WTC11 (cell line): ENCODE results near the gene PARK7. TPM values are rescaled to one million over a fixed set of nuclear protein-coding genes. Genes with fewer than 3 reads are reported as not detected.

Source experiments
- ATAC-seq: fragments of 200-7000 bp; cut with Tn5 transposase; 2 replicates; pipeline ENCODE4 v1.10.0; 2021; ENCODE audit warnings: mild to moderate bottlenecking, moderate library complexity
- CTCF ChIA-PET: fragments of 300-600 bp; sonication (Branson Sonifier 250); formaldehyde crosslinking; loops from one replicate; lab custom pipeline; 2021; ENCODE audit warnings: antibody characterized with exemption; lab: Charles Lee
- POLR2A ChIA-PET: fragments of 350-600 bp; sonication (Branson Sonifier 250); formaldehyde crosslinking; loops from one replicate; lab custom pipeline; 2021; ENCODE audit warnings: antibody characterized with exemption; lab: Charles Lee
- DNase-seq: peaks from one replicate; pipeline ENCODE4 v3.0.0; 2021; ENCODE audit warnings: low spot score
- H3K27ac Mint-ChIP-seq: 2 replicates; pipeline ENCODE4 v1.8.0; 2021; ENCODE audit warnings: mixed read lengths
- H3K27me3 Mint-ChIP-seq: 2 replicates; pipeline ENCODE4 v1.8.0; 2021; ENCODE audit warnings: low read depth, mild to moderate bottlenecking, moderate library complexity, mixed read lengths
- H3K36me3 Mint-ChIP-seq: 2 replicates; pipeline ENCODE4 v1.8.0; 2021; ENCODE audit warnings: mixed read lengths
- H3K4me1 Mint-ChIP-seq: 2 replicates; pipeline ENCODE4 v1.8.0; 2022; ENCODE audit warnings: mixed read lengths
- H3K4me3 Mint-ChIP-seq: 2 replicates; pipeline ENCODE4 v1.8.0; 2021; ENCODE audit warnings: mild to moderate bottlenecking, moderate library complexity, mixed read lengths
- H3K9me3 Mint-ChIP-seq: 2 replicates; pipeline ENCODE4 v1.8.0; 2021; ENCODE audit warnings: mixed read lengths
- ATF1 ChIP-seq: sonication (generic); formaldehyde crosslinking; IDR thresholded peaks from 2 replicates; pipeline ENCODE4 v1.8.1; 2023; ENCODE audit warnings: mild to moderate bottlenecking, moderate library complexity, missing genetic modification reagents
- CREB1 ChIP-seq: sonication (generic); formaldehyde crosslinking; IDR thresholded peaks from 2 replicates; pipeline ENCODE4 v1.8.0; 2023; ENCODE audit warnings: mild to moderate bottlenecking, missing genetic modification reagents
- ERG ChIP-seq: fragments of 250-450 bp; sonication (Bioruptor Pico); IDR thresholded peaks from 2 replicates; pipeline ENCODE4 v1.8.0; 2021; ENCODE audit warnings: mild to moderate bottlenecking
- ETV6 ChIP-seq: sonication (generic); formaldehyde crosslinking; IDR thresholded peaks from 2 replicates; pipeline ENCODE4 v1.8.1; 2022; ENCODE audit warnings: mild to moderate bottlenecking, missing genetic modification reagents
- HMGA2 ChIP-seq: fragments of 250-450 bp; sonication (Bioruptor Pico); IDR thresholded peaks from 2 replicates; pipeline ENCODE4 v1.4.0; 2021; ENCODE audit warnings: mild to moderate bottlenecking, moderate library complexity
- JUN ChIP-seq: sonication (generic); formaldehyde crosslinking; IDR thresholded peaks from 2 replicates; pipeline ENCODE4 v1.8.0; 2023; ENCODE audit warnings: mild to moderate bottlenecking, missing genetic modification reagents
- KAT7 ChIP-seq: sonication (generic); formaldehyde crosslinking; IDR thresholded peaks from 2 replicates; pipeline ENCODE4 v1.8.1; 2023; ENCODE audit warnings: missing genetic modification reagents, mild to moderate bottlenecking, borderline replicate concordance
- MAX ChIP-seq: sonication (generic); formaldehyde crosslinking; IDR thresholded peaks from 2 replicates; pipeline ENCODE4 v1.8.0; 2022; ENCODE audit warnings: mild to moderate bottlenecking, missing genetic modification reagents
- MYBL2 ChIP-seq: sonication (generic); formaldehyde crosslinking; IDR thresholded peaks from 2 replicates; pipeline ENCODE4 v1.8.1; 2023; ENCODE audit warnings: mild to moderate bottlenecking, moderate library complexity, missing genetic modification reagents
- NR1H2 ChIP-seq: sonication (generic); formaldehyde crosslinking; IDR thresholded peaks from 2 replicates; pipeline ENCODE4 v1.9.0; 2021; ENCODE audit warnings: mild to moderate bottlenecking, moderate library complexity, missing genetic modification reagents
- NR2C2 ChIP-seq: sonication (generic); formaldehyde crosslinking; IDR thresholded peaks from 2 replicates; pipeline ENCODE4 v1.8.0; 2022; ENCODE audit warnings: mild to moderate bottlenecking, missing genetic modification reagents
- PREB ChIP-seq: sonication (generic); formaldehyde crosslinking; IDR thresholded peaks from 2 replicates; pipeline ENCODE4 v1.8.1; 2022; ENCODE audit warnings: mild to moderate bottlenecking, missing genetic modification reagents, moderate library complexity, borderline replicate concordance
- RORB ChIP-seq: fragments of 250-450 bp; sonication (Bioruptor Pico); IDR thresholded peaks from 2 replicates; pipeline ENCODE4 v1.9.0; 2021; ENCODE audit warnings: mild to moderate bottlenecking
- TEAD1 ChIP-seq: sonication (generic); formaldehyde crosslinking; IDR thresholded peaks from 2 replicates; pipeline ENCODE4 v1.8.0; 2022; ENCODE audit warnings: mild to moderate bottlenecking, missing genetic modification reagents
- TEAD4 ChIP-seq: sonication (generic); formaldehyde crosslinking; IDR thresholded peaks from 2 replicates; pipeline ENCODE4 v1.8.0; 2022; ENCODE audit warnings: mild to moderate bottlenecking, missing genetic modification reagents
- TP53 ChIP-seq: sonication (generic); formaldehyde crosslinking; IDR thresholded peaks from 2 replicates; pipeline ENCODE4 v1.8.1; 2023; ENCODE audit warnings: mild to moderate bottlenecking, missing genetic modification reagents
- ZNF317 ChIP-seq: sonication (generic); formaldehyde crosslinking; IDR thresholded peaks from 2 replicates; pipeline ENCODE4 v1.8.1; 2023; ENCODE audit warnings: low read depth, mild to moderate bottlenecking, moderate library complexity, missing genetic modification reagents, borderline replicate concordance
- total RNA-seq: library from RNA; stranded (reverse); gene quantifications from 3 replicates; pipeline ENCODE4 v1.2.3, GENCODE V29; 2021
- TF ChIP-seq, protein P1 (sequence below): sonication (generic); formaldehyde crosslinking; conservative IDR thresholded peaks from 2 replicates; pipeline ENCODE4 v1.8.1; 2023; ENCODE audit warnings: mild to moderate bottlenecking, low read depth, missing genetic modification reagents, moderate library complexity
- TF ChIP-seq, protein P2 (sequence below): sonication (generic); formaldehyde crosslinking; IDR thresholded peaks from 2 replicates; pipeline ENCODE4 v1.8.0; 2022; ENCODE audit warnings: mild to moderate bottlenecking, missing genetic modification reagents
- TF ChIP-seq, protein P3 (sequence below): sonication (generic); formaldehyde crosslinking; IDR thresholded peaks from 2 replicates; pipeline ENCODE4 v1.8.1; 2023; ENCODE audit warnings: mild to moderate bottlenecking, missing genetic modification reagents, moderate library complexity
- TF ChIP-seq, protein P4 (sequence below): fragments of 250-450 bp; sonication (Bioruptor Pico); IDR thresholded peaks from 2 replicates; pipeline ENCODE4 v2.1.2; 2022; ENCODE audit warnings: mild to moderate bottlenecking, moderate library complexity
- TF ChIP-seq, protein P5 (sequence below): sonication (generic); formaldehyde crosslinking; IDR thresholded peaks from 2 replicates; pipeline ENCODE4 v1.8.0; 2022; ENCODE audit warnings: mild to moderate bottlenecking, missing genetic modification reagents
- TF ChIP-seq, protein P6 (sequence below): sonication (generic); formaldehyde crosslinking; IDR thresholded peaks from 2 replicates; pipeline ENCODE4 v1.8.0; 2022; ENCODE audit warnings: mild to moderate bottlenecking, missing genetic modification reagents

PARK7 gene
- total RNA-seq, 1 experiment from 2014 or later = 337 TPM

DNA sequence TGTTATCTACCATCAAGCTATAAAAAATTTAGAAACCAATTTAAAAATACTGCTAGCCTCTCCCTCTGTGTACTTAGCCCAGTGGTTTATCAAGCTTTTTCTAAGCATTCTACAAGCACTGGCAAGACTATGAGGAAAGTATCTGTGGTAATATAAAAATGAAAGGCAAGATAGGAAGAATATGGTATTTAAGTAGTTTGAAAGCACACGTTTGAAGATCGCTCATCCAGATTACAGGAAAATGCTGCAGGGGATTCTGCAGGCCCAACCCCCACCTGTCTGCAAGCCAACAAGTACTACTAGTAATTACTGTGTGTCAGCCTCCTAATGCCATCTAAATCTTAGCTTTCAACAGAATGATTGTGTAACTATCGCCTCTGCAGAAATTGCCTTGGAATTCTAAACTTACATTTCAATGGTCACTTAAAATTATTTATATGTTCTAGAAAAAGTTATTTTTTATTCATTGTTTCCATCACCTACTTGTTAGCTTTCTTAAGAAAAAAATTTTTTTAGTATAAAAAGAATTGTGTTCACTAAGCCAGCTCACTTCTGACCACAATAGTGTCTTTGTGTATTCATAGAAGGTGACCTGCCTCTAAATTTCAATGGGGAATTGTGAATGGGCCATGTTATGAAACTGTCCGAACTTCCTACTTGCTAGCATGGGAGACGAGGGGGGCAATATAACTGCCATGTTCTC is 56.1 kb downstream of the PARK7 start:
- H3K4me1 Mint-ChIP-seq = peaks cover 76% of the 10 kb centered on the region

GRCh38 chr1:8018492-8019228 is 57.1 kb downstream of the PARK7 start:
- Mint-ChIP-seq H3K9me3 (no peaks in the 10 kb centered on the region), H3K4me1 (peaks cover 86% of the 10 kb centered on the region), H3K4me3 (peak overlapping the region; percentile 25), H3K27me3 (no peaks in the 10 kb centered on the region), H3K36me3 (peaks cover 12% of the 10 kb centered on the region), H3K27ac (peak overlapping the region; percentile 43)
- DNase-seq = no peak
- ChIA-PET CTCF (interaction anchor here (1.1 to 6.8 kb wide), 6 partner anchors 37 to 333 kb away, joined by 4 to 271 read pairs (median 4); no protein-coding TSS in a partner anchor), POLR2A (interaction anchor here (0.7 to 1.4 kb wide), 3 partner anchors 27 to 296 kb away, joined by 3 to 4 read pairs (median 3); no protein-coding TSS in a partner anchor)
- peak; percentile 74 for ATAC-seq
- TF ChIP-seq ZNF317 (CRISPR knock-in tag) (no peak), PREB (CRISPR knock-in tag) (no peak), NR2C2 (no peak)
- TF ChIP-seq, protein P1, sequence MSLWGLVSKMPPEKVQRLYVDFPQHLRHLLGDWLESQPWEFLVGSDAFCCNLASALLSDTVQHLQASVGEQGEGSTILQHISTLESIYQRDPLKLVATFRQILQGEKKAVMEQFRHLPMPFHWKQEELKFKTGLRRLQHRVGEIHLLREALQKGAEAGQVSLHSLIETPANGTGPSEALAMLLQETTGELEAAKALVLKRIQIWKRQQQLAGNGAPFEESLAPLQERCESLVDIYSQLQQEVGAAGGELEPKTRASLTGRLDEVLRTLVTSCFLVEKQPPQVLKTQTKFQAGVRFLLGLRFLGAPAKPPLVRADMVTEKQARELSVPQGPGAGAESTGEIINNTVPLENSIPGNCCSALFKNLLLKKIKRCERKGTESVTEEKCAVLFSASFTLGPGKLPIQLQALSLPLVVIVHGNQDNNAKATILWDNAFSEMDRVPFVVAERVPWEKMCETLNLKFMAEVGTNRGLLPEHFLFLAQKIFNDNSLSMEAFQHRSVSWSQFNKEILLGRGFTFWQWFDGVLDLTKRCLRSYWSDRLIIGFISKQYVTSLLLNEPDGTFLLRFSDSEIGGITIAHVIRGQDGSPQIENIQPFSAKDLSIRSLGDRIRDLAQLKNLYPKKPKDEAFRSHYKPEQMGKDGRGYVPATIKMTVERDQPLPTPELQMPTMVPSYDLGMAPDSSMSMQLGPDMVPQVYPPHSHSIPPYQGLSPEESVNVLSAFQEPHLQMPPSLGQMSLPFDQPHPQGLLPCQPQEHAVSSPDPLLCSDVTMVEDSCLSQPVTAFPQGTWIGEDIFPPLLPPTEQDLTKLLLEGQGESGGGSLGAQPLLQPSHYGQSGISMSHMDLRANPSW = no peak
- TF ChIP-seq, protein P2, sequence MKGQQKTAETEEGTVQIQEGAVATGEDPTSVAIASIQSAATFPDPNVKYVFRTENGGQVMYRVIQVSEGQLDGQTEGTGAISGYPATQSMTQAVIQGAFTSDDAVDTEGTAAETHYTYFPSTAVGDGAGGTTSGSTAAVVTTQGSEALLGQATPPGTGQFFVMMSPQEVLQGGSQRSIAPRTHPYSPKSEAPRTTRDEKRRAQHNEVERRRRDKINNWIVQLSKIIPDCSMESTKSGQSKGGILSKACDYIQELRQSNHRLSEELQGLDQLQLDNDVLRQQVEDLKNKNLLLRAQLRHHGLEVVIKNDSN (CRISPR knock-in tag) = no peak
- TF ChIP-seq, protein P3, sequence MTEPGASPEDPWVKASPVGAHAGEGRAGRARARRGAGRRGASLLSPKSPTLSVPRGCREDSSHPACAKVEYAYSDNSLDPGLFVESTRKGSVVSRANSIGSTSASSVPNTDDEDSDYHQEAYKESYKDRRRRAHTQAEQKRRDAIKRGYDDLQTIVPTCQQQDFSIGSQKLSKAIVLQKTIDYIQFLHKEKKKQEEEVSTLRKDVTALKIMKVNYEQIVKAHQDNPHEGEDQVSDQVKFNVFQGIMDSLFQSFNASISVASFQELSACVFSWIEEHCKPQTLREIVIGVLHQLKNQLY (CRISPR knock-in tag) = no peak

More for the DNA sequence above, 56.1 kb downstream of the PARK7 start:
- TF ChIP-seq ERG (no peak), NR1H2 (CRISPR knock-in tag) (no peak), JUN (CRISPR knock-in tag) (no peak), TP53 (CRISPR knock-in tag) (no peak), MAX (no peak), KAT7 (CRISPR knock-in tag) (no peak), ETV6 (no peak), ATF1 (CRISPR knock-in tag) (no peak), TEAD4 (no peak), TEAD1 (CRISPR knock-in tag) (no peak), CREB1 (CRISPR knock-in tag) (no peak), HMGA2 (CRISPR knock-in tag) (no peak), MYBL2 (CRISPR knock-in tag) (no peak), RORB (CRISPR knock-in tag) (no peak)
- TF ChIP-seq, protein P4, sequence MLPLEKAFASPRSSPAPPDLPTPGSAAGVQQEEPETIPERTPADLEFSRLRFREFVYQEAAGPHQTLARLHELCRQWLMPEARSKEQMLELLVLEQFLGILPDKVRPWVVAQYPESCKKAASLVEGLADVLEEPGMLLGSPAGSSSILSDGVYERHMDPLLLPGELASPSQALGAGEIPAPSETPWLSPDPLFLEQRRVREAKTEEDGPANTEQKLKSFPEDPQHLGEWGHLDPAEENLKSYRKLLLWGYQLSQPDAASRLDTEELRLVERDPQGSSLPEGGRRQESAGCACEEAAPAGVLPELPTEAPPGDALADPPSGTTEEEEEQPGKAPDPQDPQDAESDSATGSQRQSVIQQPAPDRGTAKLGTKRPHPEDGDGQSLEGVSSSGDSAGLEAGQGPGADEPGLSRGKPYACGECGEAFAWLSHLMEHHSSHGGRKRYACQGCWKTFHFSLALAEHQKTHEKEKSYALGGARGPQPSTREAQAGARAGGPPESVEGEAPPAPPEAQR (CRISPR knock-in tag) = no peak
- TF ChIP-seq, protein P5, sequence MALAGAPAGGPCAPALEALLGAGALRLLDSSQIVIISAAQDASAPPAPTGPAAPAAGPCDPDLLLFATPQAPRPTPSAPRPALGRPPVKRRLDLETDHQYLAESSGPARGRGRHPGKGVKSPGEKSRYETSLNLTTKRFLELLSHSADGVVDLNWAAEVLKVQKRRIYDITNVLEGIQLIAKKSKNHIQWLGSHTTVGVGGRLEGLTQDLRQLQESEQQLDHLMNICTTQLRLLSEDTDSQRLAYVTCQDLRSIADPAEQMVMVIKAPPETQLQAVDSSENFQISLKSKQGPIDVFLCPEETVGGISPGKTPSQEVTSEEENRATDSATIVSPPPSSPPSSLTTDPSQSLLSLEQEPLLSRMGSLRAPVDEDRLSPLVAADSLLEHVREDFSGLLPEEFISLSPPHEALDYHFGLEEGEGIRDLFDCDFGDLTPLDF = no peak
- TF ChIP-seq, protein P6, sequence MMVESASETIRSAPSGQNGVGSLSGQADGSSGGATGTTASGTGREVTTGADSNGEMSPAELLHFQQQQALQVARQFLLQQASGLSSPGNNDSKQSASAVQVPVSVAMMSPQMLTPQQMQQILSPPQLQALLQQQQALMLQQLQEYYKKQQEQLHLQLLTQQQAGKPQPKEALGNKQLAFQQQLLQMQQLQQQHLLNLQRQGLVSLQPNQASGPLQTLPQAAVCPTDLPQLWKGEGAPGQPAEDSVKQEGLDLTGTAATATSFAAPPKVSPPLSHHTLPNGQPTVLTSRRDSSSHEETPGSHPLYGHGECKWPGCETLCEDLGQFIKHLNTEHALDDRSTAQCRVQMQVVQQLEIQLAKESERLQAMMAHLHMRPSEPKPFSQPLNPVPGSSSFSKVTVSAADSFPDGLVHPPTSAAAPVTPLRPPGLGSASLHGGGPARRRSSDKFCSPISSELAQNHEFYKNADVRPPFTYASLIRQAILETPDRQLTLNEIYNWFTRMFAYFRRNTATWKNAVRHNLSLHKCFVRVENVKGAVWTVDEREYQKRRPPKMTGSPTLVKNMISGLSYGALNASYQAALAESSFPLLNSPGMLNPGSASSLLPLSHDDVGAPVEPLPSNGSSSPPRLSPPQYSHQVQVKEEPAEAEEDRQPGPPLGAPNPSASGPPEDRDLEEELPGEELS (CRISPR knock-in tag) = no peak
- Mint-ChIP-seq H3K27me3 (no peaks in the 10 kb centered on the region), H3K36me3 (peaks cover 21% of the 10 kb centered on the region), H3K27ac (peak overlapping the region; percentile 71; the same call in 1 of the 2 replicates), H3K4me3 (peak overlapping the region; percentile 36), H3K9me3 (no peaks in the 10 kb centered on the region)
- ChIA-PET CTCF (interaction anchor here (0.7 to 6.8 kb wide), 12 partner anchors 10 to 426 kb away, joined by 3 to 271 read pairs (median 4); no protein-coding TSS in a partner anchor), POLR2A (interaction anchor here (0.6 to 0.7 kb wide), 2 partner anchors 26 to 245 kb away, joined by 3 read pairs; no protein-coding TSS in a partner anchor)
- no peak; the same call in 1 of the 2 replicates for ATAC-seq
- no peak for DNase-seq
